ENCODE measurements around the gene ABHD16A.
A peak's percentile ranks its signal among the peaks of the same experiment; 100 is the strongest.

The ABHD16A gene

GRCh38 chr6:31690231-31691077, 12.7 kb downstream of the ABHD16A start:
- DNase-seq (ENCODE audit: low read depth in 2 of 2, low spot score in 1 of 2) = no peak

GRCh38 chr6:31689249-31690110, 13.6 kb downstream of the ABHD16A start:
- DNase-seq (ENCODE audit: low read depth in 2 of 2, low spot score in 1 of 2) = no peak

- no peak for DNase-seq (ENCODE audit: low read depth in 2 of 2, low spot score in 1 of 2)
These were observed 15.0 kb downstream of the ABHD16A start for GRCh38 chr6:31687860-31688693.

- DNase-seq (ENCODE audit: low read depth in 2 of 2, low spot score in 1 of 2) = no peak
These were observed 15.8 kb downstream of the ABHD16A start for GRCh38 chr6:31687321-31687720.

GRCh38 chr6:31686483-31686882, 16.6 kb downstream of the ABHD16A start:
- no peak for DNase-seq (ENCODE audit: low read depth in 2 of 2, low spot score in 1 of 2)

- DNase-seq (ENCODE audit: low read depth in 2 of 2, low spot score in 1 of 2) = no peak
These were observed 19.5 kb downstream of the ABHD16A start for GRCh38 chr6:31683591-31683990.

GRCh38 chr6:31681135-31681671, 21.9 kb downstream of the ABHD16A start:
- no peak for DNase-seq (ENCODE audit: low read depth in 2 of 2, low spot score in 1 of 2)

GRCh38 chr6:31680226-31681134, 22.6 kb downstream of the ABHD16A start, which contains the start of gene LY6G5C:
Gene LY6G5C, minus strand, starts transcription at chr6:31681067. Its CDS starts 694 bp downstream, at chr6:31680373.
- DNase-seq (ENCODE audit: low read depth in 2 of 2, low spot score in 1 of 2) = peak in 1 of 2 donors; percentile 28

- no peak for DNase-seq (ENCODE audit: low read depth in 2 of 2, low spot score in 1 of 2)
These were observed 25.2 kb downstream of the ABHD16A start for GRCh38 chr6:31677955-31678354.

GRCh38 chr6:31676904-31677303, 26.2 kb downstream of the ABHD16A start:
- no peak for DNase-seq (ENCODE audit: low read depth in 2 of 2, low spot score in 1 of 2)

- no peak for DNase-seq (ENCODE audit: low read depth in 2 of 2, low spot score in 1 of 2)
These were observed 26.7 kb downstream of the ABHD16A start for GRCh38 chr6:31676322-31676903.

GRCh38 chr6:31669676-31670075, 33.4 kb downstream of the ABHD16A start, which contains the start of gene LY6G5B:
Gene LY6G5B, plus strand, starts transcription at chr6:31669976. Its CDS starts 975 bp downstream, at chr6:31670951.
- no peak for DNase-seq (ENCODE audit: low read depth in 2 of 2, low spot score in 1 of 2)

GRCh38 chr6:31666337-31666965, 36.7 kb downstream of the ABHD16A start:
- no peak for DNase-seq (ENCODE audit: low read depth in 2 of 2, low spot score in 1 of 2)

GRCh38 chr6:31665501-31666336, 37.4 kb downstream of the ABHD16A start, which contains the start of gene CSNK2B:
Gene CSNK2B, plus strand, starts transcription at chr6:31666080. Its CDS starts 752 bp downstream, at chr6:31666832.
- peak; percentile 95 to 98 for DNase-seq (ENCODE audit: low read depth in 2 of 2, low spot score in 1 of 2)

GRCh38 chr6:31664790-31665500, 38.2 kb downstream of the ABHD16A start, which contains the start of gene GPANK1:
Gene GPANK1, minus strand, starts transcription at chr6:31664997. Its CDS starts 519 bp downstream, at chr6:31664478.
- DNase-seq (ENCODE audit: low read depth in 2 of 2, low spot score in 1 of 2) = peak; percentile 78 to 79

- DNase-seq (ENCODE audit: low read depth in 2 of 2, low spot score in 1 of 2) = no peak
These were observed 38.9 kb downstream of the ABHD16A start for GRCh38 chr6:31663961-31664789.

Data from stimulated activated CD8-positive, alpha-beta memory T cell treated with anti-CD3 and anti-CD28 coated beads, Interleukin-4, amount 100 ng/mL, for 4 hours (primary cell).